Fibroblast of peridontal ligament (primary cell): ENCODE data around the gene ZNF697.
"Not testable (repeated sequence)": the region's sequence is repeated elsewhere in the genome, so short reads cannot be mapped to it uniquely, and the experiment has no call there.

Source experiments
- DNase-seq: peaks from one replicate; pipeline ENCODE4 v3.0.0-alpha.2; 2010; ENCODE audit errors: extremely low read depth

Gene ZNF697

GRCh38 chr1:119647734-119648619, at the start of gene ZNF697:
Gene ZNF697 (minus strand): TSS chr1:119648266. CDS start chr1:119626100, 22,166 bp downstream.
- DNase-seq = peak; percentile 97

DNA sequence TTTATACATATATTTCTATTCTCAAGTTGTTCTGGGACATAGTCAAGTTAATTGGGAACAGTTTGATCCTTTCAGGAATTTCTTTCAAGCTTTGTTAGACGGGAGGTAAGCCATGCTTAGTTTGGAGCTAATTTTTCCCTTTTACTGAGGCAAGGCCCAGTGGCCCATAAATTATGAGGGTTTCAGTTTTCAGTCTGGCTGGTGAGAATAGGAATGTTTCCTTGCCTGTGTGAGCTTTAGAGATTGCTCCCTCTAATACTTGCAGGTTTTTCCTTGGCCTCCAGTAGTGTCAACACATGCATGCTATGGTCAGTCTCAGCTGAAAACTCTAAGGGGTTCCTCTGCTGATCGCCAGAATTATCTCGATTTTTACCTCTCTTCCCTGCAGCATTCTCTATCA, 49.5 kb upstream of the ZNF697 start:
- DNase-seq = no peak

DNA sequence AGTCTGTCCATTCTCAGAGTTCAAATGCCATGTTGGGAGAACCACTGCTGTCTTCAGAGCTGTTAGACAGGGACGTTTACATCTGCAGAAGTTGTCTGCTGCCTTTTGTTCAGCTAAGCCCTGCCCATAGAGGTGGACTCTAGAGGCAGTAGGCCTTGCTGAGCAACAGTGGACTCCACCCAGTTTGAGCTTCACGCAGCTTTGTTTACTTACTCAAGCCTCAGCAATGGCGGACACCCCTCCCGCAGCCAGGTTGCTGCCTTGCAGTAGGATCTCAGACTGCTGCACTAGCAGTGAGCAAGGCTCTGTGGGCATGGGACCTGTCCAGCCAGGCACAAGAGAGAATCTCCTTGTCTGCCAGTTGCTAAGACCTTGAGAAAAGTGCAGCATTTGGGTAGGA, 48.8 kb upstream of the ZNF697 start:
- not testable (repeated sequence) for DNase-seq

DNA sequence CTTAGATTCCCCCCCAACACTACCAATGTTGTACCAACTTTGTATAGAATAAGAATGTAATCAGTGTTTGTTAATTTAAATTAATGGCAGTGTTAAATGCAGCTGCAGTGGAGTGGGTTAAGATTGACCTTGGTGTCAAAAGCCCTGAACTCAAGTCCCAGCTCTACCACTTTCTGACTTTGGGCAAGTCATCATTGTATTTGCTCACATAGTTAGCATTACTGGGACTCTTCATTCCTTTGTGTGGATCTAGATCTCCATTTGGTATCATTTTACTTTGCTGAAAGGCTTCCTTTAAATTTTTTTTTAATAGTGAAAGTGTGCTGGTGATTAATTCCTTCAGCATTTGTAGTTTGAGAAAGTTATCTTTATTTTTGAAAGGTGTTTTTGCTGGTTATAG, 41.4 kb upstream of the ZNF697 start:
- no peak for DNase-seq

DNA sequence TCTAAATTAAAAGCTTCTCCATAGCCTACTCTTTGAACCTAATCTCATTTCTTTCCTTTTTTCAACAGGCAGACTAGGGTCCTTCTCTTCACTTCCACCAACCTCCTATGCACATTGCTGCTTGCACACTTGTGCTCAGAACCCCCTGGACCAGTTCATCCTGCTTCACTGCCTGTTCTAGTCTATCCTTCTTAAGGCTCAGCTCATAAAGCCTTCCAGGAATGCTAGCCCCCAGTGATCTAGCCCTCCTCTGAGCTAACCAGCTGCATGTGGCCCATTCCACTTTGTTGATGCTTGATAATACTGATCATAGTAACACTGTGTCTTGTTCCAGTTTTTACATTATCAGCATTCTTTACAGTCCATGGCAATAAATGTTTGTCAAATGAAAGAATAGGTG, 40.7 kb upstream of the ZNF697 start:
- DNase-seq = no peak

DNA sequence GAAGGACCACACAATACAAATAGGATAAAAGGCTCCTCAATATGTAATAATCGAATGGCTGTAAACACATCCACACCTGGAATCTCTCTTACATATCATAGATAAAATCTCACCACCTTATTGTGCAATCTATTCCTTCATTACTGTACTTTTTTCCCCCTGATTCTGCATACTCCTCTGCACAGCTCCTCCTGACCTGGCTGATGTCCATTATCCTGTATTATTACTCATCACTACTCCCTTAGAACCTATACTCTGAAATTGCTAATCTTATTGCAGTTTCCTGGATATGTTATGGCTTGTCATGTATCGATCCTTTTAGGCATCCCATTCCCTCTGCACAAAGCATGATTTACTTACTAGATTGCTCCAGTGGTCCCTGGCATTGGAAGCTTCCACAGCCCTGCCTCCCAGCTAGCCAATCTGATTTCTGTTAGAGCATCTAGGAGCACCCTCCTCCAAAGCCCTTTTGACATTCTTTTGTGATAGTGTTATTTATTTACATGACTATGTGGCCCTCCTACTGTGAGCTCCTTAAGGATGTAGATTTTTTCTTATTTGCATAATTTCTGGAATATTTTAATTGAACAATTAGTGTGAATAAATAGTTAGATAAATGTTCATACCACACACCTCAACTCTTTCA, 39.5 kb upstream of the ZNF697 start:
- no peak for DNase-seq

DNA sequence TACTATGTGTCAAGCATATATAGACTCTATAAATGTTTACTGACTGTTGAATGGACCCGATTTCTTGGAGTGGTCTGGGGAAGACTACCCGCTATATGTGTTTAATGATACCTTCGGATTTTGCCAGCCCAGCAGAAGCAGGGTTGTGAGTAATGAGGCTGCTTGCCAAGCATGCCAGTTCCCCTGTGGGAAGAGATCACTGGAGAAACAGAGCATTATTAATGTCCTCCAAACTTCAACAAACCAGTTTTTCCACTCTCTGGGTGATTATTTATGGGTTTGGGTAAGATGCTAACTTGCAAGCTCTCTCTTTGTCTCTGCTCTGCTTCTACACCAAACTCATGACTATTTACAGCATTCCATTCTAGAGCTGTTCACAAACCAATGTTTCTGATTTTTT, 38.6 kb upstream of the ZNF697 start:
- no peak for DNase-seq

DNA sequence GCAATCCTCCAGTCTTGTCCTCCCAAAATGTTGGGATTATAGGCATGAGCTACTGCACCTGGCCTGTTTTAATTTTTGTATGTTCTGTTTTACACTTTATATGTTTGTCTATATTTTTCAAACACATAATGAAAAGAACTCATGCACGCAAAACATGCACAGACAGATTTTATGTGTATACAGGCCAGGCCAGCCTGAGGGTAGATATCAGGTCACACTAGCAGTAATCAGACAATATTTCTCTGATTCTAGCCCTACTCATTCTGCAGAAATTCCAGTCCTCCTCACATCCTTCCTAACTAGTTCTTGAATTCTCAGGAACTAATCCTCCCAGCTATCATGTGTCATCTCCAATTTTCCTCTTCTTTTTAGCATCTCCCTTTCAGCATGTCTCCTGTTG, 35.8 kb upstream of the ZNF697 start:
- no peak for DNase-seq

DNA sequence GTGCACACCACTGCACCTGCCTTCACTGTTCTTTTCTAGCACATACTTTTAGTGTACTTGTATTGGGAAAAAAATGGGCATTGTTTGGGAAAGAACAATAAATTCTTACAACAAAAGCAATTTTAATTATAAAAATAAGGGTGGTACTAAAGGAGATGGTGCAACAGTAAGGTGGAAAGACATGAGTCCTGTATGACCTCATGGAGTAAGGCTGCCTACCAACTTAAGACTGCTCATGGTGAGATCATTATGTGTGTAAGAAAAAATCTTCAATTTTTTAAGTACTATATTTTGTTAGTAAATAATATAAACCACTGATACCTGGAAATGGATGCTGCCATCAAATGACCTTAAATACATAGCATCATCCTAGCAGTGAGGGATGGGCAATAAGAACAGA, 34.1 kb upstream of the ZNF697 start:
- DNase-seq = no peak

DNA sequence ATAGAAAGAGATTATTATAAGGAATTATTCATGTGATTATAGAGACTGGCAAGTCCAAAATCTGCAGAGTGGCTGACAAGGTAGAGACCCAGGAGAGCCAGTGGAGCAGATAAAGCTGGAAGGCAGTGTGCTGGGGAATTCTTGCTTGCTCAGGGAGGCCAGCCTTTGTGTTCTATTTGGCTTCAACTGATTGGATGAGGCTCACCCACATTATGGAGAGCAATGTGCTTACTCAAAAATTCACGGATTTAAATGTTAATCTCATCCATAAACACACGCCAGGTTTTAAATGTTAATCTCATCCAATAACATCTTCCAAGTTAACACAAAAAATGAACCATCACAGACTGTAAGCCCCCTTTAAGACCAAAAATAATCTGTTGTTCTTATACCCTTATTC, 33.5 kb upstream of the ZNF697 start:
- DNase-seq = no peak

- no peak for DNase-seq
Observed at GRCh38 chr1:119680723-119681122, 32.7 kb upstream of the ZNF697 start.

DNA sequence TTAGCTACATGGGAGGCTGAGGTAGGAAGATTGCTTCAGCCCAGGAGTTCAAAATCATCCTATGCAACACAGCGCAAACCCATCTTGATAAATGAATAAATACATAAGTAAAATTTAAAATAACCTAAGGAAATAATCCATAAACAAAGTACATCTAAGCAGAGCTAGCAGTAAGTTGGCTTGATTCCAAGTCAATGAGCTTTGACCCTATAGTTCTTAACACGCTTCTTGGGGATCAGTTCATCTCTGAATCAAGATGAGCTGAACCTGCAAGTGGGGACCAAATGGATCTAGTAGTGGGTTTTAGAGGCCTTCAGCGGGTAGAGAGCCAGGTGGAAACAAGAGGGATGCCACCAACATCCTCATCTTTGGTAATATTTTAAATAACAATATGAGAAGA, 32.1 kb upstream of the ZNF697 start:
- DNase-seq = no peak

DNA sequence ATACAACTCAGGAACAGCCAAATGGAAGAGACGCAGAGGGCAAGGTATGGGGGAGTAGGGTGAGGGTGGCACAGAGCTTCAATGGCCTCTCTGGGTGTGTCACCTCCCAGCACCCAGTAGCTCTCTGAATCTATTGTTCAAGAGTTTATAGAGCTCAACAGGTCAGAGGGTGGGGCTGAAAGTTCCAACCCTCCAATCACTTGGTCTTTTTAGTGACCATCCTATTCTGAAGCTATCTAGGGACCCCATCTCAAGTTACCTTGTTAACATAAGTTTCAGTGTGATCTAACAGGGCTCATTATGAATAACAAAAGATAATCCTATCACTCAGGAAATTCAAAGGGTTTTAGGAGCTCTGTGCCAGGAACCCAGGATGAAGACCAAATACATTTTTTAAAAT, 31.2 kb upstream of the ZNF697 start:
- DNase-seq = no peak

- DNase-seq = no peak
Observed at GRCh38 chr1:119676571-119677206, 28.6 kb upstream of the ZNF697 start.

GRCh38 chr1:119675349-119676345, 27.6 kb upstream of the ZNF697 start:
- peak; percentile 94 for DNase-seq

DNA sequence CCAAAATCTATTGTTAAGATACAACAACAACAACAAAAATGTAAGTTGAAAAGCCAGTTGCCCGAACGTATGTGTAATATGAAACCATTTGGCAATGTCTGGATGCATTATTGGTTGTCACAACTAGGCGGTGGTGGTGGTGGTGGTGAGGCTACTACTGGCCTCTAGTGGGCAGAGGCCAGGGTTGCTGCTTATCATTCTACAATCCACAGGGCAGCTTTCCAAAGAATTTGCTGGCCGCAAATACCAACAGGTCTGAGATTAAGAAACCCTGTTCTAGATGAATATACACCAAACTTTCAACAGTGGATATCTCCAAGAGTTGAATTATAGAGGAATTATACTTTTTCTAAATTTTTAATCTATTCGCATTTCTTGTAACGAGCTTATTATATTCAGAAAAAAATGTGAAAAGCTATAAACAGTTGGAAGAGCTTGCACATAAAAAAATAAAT, 26.8 kb upstream of the ZNF697 start:
- DNase-seq = peak; percentile 84

DNA sequence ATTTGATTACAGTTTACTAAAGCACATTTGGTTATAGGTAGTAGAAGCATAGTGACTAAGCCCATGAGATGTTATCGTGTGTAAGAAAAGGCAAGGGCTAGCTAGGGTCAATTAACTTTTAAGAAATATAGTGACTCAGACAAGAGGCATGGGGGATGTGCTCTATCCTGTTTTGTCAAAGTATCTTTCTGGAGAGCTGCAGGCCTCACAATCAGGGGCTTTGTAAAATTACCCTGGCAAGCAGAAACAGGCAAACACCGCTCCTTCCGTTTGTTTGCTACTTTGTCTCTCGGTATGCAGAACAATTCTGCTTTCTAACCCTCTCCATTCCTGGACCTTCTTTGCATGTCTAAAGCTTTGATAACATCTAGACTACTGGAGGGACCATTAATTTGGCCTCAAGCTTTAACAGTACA, 26.1 kb upstream of the ZNF697 start:
- DNase-seq = peak; percentile 63

DNA sequence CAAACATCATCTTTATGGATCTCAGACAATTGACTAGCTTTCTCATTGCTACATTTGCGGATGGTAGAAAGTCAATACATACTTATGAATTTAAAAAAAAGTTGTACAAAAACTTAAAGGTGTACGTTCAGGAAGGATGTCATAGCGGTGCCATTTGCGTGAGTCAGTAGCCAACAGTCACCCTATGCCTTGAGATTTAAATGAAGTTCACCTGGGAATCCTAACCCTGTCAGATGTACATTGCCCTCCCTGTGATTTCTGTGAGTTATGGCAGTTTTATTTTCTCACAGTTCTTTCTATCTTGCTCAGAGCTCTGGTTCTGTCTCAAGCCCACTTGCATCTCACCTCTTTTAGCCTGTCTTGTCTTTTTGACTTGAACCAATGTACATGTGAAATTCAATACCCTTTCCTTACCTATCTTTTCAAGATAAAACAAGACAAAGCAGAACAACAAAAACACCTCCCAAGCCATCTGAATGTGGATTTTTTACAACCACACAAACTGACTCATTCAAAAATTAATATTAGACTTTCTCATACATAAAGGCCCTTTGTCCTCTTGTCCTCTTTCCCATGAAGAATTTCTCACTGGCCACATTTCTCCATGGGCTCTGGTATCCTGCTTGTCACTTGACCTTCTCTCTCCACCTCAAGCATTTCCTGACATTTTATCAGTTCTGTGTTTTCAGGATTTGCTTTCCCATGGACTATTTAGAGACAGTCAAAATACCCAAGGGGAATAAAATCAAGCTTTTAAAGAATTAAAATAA, 25.3 kb upstream of the ZNF697 start:
- DNase-seq = no peak

GRCh38 chr1:119670898-119671297, 22.8 kb upstream of the ZNF697 start:
- DNase-seq = no peak

DNA sequence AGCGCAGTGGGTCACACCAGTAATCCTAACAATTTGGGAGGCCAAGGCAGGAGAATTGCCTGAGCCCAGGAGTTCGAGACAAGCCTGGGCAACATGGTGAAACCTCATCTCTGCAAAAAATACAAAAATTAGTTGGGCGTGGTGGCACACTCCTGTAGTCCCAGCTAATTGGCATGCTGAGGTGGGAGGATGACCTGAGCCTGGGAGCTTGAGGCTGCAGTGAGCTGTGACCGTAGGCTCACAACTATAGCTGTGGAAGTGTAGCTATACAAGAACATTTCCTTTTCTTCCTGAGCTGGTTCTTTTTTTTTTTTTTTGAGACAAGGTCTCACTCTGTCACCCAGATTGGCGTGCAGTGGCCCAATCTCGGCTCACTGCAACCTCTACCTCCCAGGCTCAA, 19.1 kb upstream of the ZNF697 start:
- DNase-seq = no peak

- DNase-seq = no peak
Observed at GRCh38 chr1:119664067-119664466, 16.0 kb upstream of the ZNF697 start.
